ENCODE results near the gene CREB3. TPM values are rescaled to one million over a fixed set of nuclear protein-coding genes. Genes with fewer than 3 reads are reported as not detected.

Gene CREB3
- total and polyA plus RNA-seq, 2 of the 4 experiments (the other 2 are of a cell fraction), result 60.7 to 106 TPM

GRCh38 chr9:35691757-35692301, 40.6 kb upstream of the CREB3 start (continued):
- no peak for TF ChIP-seq CEBPB (IDR thresholded peaks at IDR 0.05; ENCODE audit: low read depth, low read length)

- in situ Hi-C loops (cut with MboI; ENCODE audit: low sequenced_read_pairs), result no loop called here
- no peak overlapping the region for H3K56ac ChIP-seq (ENCODE audit: extremely low read depth, insufficient read depth, low read length)
- H2AK5ac ChIP-seq (ENCODE audit: low read depth, low read length), result no peak overlapping the region
- peak overlapping the region; percentile 79 for H2BK5ac ChIP-seq (ENCODE audit: low read depth, low read length, poor library complexity, severe bottlenecking)
- no peak overlapping the region for H2AK9ac ChIP-seq (replicated peaks; ENCODE audit: low read depth, low read length, poor library complexity)
- H3K79me1 ChIP-seq (ENCODE audit: low read depth in 1 of 2, low read length in 2 of 2), result peaks cover 10 to 53% of the 10 kb centered on the region in 2 experiments
- peaks cover 10% of the 10 kb centered on the region for H3K9me1 ChIP-seq (ENCODE audit: insufficient read depth, low read length)
- CTCF ChIA-PET, result interaction anchor here (1.0 to 2.2 kb wide), 9 partner anchors 8 to 49 kb away, joined by 3 to 11 read pairs (median 6); partner anchors contain the start of genes CCDC107, CREB3, RMRP and TLN1
- intact Hi-C loops (cut with micrococcal nuclease), result loop anchor here (1.0 kb wide), 1 partner anchor 31 kb away; no protein-coding TSS in a partner anchor
- H3K36me3 ChIP-seq (ENCODE audit: control insufficient read depth, insufficient read depth, low read length), result peaks cover 52% of the 10 kb centered on the region
- peak overlapping the region; percentile 10 for H3K14ac ChIP-seq (replicated peaks; ENCODE audit: low read depth, low read length)
- H3K27ac ChIP-seq (ENCODE audit: insufficient read depth, low read length), result peak overlapping the region; percentile 4; the same call in 1 of the 2 replicates
- TF ChIP-seq ELK1 (IDR thresholded peaks at IDR 0.05; ENCODE audit: borderline replicate concordance, low read depth, low read length) (no peak), MAFK (IDR thresholded peaks at IDR 0.05; ENCODE audit: low read depth, low read length) (no peak), CHD1 (IDR thresholded peaks at IDR 0.05; ENCODE audit: low read depth, low read length) (no peak), NFE2L2 (IDR thresholded peaks at IDR 0.05; ENCODE audit: low read depth, low read length) (no peak), MXI1 (IDR thresholded peaks at IDR 0.05; ENCODE audit: borderline replicate concordance, low read depth, low read length) (no peak), POLR2A (IDR thresholded peaks at IDR 0.05; ENCODE audit: low read depth, low read length) (no peak), CTCF (conservative IDR thresholded peaks at IDR 0.05; ENCODE audit: low read depth, low read length) (no peak), CEBPB (IDR thresholded peaks at IDR 0.05; ENCODE audit: low read depth, low read length) (no peak)
- H3K4ac ChIP-seq (ENCODE audit: low read depth, low read length), result peak overlapping the region; percentile 31; the same call in 1 of the 2 replicates
- peaks cover 22% of the 10 kb centered on the region for H4K20me1 ChIP-seq (ENCODE audit: insufficient read depth, low read length)
- H2BK120ac ChIP-seq (ENCODE audit: low read depth, low read length), result no peak overlapping the region
- POLR2A ChIA-PET (ENCODE audit: unreplicated experiment), result interaction anchor here (0.7 to 1.7 kb wide), 3 partner anchors 8 to 32 kb away, joined by 3 to 10 read pairs (median 4); no protein-coding TSS in a partner anchor
- peak overlapping the region in 1 of 2 experiments; percentile 38; a peak in 1 of 4 replicates for H4K8ac ChIP-seq (ENCODE audit: low read depth in 2 of 2, low read length in 2 of 2)
- dilution Hi-C loops (cut with HindIII; ENCODE audit: low sequenced_read_pairs, unreplicated experiment), result no loop called here
- no TSS peak for BruUV-seq (replicated peaks)
- H3K9ac ChIP-seq (ENCODE audit: low read depth, low read length), result no peak overlapping the region
- H3K9me3 ChIP-seq (ENCODE audit: control insufficient read depth, insufficient read depth, low read length), result no peaks in the 10 kb centered on the region
- H3K4me3 ChIP-seq (ENCODE audit: insufficient read depth, low read depth, low read length), result no peak overlapping the region
- no peak overlapping the region for H3K4me2 ChIP-seq (ENCODE audit: low read depth, low read length)
- DNase-seq (peak; percentile 22), ATAC-seq (ENCODE audit: low read depth) (0 out of 2 replicates have a peak, but pooled peaks have one; percentile 1)
- H2BK20ac ChIP-seq (ENCODE audit: low read depth, low read length), result 0 out of 2 replicates have a peak overlapping the region, but pooled peaks have one; percentile 20
- no peak overlapping the region for H2BK15ac ChIP-seq (ENCODE audit: low read depth, low read length)
- peaks cover 9% of the 10 kb centered on the region for H3K4me1 ChIP-seq (ENCODE audit: control insufficient read depth, insufficient read depth, low read length)
- 86% methylated on average over 1 of the region's 3 CpGs; no CpG with 5 or more reads in 1 of the 2 experiments for WGBS, 2 experiments (ENCODE audit: extremely low coverage in 2 of 2, insufficient read length in 1 of 2)
- H3K27me3 ChIP-seq (ENCODE audit: control insufficient read depth, insufficient read depth, low read length), result no peaks in the 10 kb centered on the region
- H2AFZ ChIP-seq (replicated peaks; ENCODE audit: low read length, poor library complexity), result peak overlapping the region; percentile 38
- H3K18ac ChIP-seq (ENCODE audit: low read depth, low read length), result no peak overlapping the region
- peak overlapping the region; percentile 29; the same call in 1 of the 2 replicates for H3K23ac ChIP-seq (ENCODE audit: low read depth, low read length)
- no peak overlapping the region; the same call in 1 of the 2 replicates for H4K5ac ChIP-seq (ENCODE audit: low read depth, low read length)
- no peak overlapping the region; the same call in 1 of the 2 replicates for H4K91ac ChIP-seq (ENCODE audit: insufficient read depth, low read depth, low read length)
These were observed 36.5 kb upstream of the CREB3 start for GRCh38 chr9:35695943-35696401.

Measured in IMR-90 (cell line).